ENCODE results near the gene PPP4R3A.

DNA sequence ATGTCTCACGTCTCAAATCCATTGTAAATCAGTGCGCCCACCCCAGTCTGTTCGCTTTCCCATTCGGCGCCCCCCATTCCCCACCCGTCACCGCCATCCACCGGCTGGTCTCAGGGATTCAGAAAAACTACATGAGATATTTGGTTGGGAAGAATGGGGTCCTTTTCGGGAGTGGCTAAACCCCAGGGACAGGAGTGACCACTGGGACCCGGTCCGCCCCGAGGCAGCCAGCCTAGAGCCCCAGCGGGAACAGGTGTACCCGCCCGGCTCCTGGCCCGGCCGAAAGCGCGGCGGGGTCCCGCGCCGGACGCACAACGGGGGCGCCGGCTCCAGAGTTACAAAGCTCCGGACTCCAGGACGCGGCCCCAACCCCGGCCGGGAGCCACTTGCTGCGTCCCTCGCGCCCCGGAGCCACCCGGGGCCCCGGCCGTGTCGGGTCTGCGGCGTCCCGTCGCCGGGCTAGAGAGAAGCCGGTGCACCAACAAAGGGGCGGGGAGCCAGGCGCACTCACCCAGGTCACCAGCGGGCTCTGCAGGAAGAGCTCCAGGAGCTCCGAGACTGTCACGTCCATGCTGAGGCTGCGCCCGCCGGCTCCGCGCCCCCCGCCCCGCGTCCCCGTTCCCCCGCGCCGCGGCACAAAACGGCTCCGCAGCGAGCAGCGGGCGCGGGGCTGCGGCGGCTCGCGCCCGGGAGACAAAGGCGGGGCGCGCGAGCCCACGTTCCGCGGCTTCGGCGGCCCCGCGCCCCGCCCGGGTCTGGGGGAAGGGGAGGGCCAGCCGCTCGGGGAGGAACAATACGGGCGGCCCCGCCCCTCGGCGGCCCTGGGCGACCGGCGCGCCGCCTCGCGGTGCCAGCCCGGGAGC is 92.8 kb downstream of the PPP4R3A start, which contains the start of gene CCDC88C:
- TF ChIP-seq, protein P1, sequence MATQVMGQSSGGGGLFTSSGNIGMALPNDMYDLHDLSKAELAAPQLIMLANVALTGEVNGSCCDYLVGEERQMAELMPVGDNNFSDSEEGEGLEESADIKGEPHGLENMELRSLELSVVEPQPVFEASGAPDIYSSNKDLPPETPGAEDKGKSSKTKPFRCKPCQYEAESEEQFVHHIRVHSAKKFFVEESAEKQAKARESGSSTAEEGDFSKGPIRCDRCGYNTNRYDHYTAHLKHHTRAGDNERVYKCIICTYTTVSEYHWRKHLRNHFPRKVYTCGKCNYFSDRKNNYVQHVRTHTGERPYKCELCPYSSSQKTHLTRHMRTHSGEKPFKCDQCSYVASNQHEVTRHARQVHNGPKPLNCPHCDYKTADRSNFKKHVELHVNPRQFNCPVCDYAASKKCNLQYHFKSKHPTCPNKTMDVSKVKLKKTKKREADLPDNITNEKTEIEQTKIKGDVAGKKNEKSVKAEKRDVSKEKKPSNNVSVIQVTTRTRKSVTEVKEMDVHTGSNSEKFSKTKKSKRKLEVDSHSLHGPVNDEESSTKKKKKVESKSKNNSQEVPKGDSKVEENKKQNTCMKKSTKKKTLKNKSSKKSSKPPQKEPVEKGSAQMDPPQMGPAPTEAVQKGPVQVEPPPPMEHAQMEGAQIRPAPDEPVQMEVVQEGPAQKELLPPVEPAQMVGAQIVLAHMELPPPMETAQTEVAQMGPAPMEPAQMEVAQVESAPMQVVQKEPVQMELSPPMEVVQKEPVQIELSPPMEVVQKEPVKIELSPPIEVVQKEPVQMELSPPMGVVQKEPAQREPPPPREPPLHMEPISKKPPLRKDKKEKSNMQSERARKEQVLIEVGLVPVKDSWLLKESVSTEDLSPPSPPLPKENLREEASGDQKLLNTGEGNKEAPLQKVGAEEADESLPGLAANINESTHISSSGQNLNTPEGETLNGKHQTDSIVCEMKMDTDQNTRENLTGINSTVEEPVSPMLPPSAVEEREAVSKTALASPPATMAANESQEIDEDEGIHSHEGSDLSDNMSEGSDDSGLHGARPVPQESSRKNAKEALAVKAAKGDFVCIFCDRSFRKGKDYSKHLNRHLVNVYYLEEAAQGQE (IDR thresholded peaks at IDR 0.05; ENCODE audit: insufficient replicate concordance, low read depth): no peak
- TF ChIP-seq CTCF (IDR thresholded peaks at IDR 0.05; ENCODE audit: insufficient read depth, low read length) (no peak), POLR2AphosphoS5 (IDR thresholded peaks at IDR 0.05; ENCODE audit: low read depth) (no peak), GABPA (IDR thresholded peaks at IDR 0.05; ENCODE audit: low read depth) (no peak), SPI1 (IDR thresholded peaks at IDR 0.05; ENCODE audit: borderline replicate concordance, low read depth) (no peak)

Data from HL-60 (cell line).